ENCODE measurements around the gene SCNN1B.
"Not testable (repeated sequence)": the region's sequence is repeated elsewhere in the genome, so short reads cannot be mapped to it uniquely, and the experiment has no call there.

Gene SCNN1B, protein sequence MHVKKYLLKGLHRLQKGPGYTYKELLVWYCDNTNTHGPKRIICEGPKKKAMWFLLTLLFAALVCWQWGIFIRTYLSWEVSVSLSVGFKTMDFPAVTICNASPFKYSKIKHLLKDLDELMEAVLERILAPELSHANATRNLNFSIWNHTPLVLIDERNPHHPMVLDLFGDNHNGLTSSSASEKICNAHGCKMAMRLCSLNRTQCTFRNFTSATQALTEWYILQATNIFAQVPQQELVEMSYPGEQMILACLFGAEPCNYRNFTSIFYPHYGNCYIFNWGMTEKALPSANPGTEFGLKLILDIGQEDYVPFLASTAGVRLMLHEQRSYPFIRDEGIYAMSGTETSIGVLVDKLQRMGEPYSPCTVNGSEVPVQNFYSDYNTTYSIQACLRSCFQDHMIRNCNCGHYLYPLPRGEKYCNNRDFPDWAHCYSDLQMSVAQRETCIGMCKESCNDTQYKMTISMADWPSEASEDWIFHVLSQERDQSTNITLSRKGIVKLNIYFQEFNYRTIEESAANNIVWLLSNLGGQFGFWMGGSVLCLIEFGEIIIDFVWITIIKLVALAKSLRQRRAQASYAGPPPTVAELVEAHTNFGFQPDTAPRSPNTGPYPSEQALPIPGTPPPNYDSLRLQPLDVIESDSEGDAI
- long read RNA-seq, partial matches to known transcripts: 0 of 1 reads
- long read RNA-seq, other reads (novel, unspliced or antisense): 1 of 1 reads

DNA sequence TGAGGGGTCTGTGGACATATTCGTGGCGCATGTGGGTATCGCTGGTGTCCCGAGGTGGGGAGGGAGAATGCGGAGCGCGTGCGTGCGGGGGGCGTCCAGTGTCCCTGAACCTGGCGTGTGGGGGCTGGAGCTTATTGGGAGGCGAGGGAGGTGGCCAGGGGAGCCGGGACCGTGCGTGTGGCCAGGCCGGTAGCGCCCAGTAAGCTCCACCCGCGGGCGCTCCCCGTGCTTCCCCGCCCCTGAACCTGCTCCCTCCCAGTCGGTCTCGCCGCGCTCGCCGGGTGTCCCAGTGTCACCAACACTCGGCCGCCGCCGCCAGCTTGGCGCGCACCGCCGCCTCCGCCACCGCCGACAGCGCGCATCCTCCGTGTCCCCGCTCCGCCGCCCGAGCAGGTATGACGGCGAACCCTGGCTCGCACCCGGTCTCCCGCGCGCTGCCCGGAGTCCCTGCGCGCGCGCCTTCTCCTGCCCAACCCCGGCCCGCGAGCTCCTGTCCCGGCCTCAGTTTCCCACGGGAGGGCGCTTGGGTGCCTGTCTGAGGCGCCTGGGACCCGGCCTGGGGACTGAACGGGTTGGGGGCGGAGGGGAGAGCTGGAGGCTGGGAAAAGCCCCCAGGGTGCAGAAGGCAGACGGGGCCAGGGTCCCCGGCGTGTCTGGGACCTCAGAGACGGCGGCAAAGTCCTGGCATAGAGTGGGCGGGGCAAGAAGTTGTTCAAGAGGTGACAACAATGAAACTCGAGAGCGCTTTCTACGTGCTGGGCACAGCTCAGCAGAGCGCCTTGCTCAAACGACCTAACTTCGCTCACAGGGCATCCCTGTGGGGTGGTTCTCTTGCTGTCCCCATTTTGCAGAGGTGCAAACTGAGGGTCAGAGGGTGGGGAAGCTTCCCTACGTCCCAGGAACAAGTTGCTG lies at the start of gene SCNN1B:
TSS of gene SCNN1B (plus strand) at position 258 of the 912 bp plus-strand sequence. CDS start 46,298 bp downstream, outside the sequence.
- DNase-seq (ENCODE audit: low read depth in 1 of 2, low spot score in 1 of 2): no peak
- Histone ChIP-seq H3K4me3 (replicated peaks; ENCODE audit: insufficient read depth, low read length) (no peak within 1 kb of the TSS), H3K27me3 (ENCODE audit: insufficient read depth, poor library complexity, severe bottlenecking) (peaks cover 15% of the 10 kb centered on the region), H3K27ac (replicated peaks) (no peak within 1 kb of the TSS)
- no peak for TF ChIP-seq GABPA (IDR thresholded peaks at IDR 0.05; ENCODE audit: low read depth)

DNA sequence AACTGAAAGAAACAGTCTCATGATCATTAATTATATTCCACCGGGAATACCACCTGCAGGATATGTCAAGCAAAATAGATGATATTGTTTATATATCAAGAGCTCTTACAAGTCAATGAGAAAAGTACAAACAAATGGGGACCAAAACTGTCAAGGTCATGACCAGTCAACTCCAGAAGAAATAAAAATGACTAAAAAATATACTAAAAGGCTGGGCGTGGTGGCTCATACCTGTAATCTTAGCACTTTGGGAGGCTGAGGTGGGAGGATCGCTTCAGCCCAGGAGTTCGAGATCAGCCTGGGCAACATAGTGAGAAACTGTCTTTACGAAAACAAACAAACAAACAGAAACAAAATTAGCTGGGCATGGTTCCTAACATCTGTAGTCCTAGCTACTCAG lies 49.8 kb upstream of the SCNN1B start:
- Histone ChIP-seq H3K27me3 (ENCODE audit: insufficient read depth, poor library complexity, severe bottlenecking) (no peaks in the 10 kb centered on the region), H3K27ac (replicated peaks) (no peak overlapping the region), H3K4me3 (replicated peaks; ENCODE audit: insufficient read depth, low read length) (no peak overlapping the region)
- TF ChIP-seq GABPA (IDR thresholded peaks at IDR 0.05; ENCODE audit: low read depth) (no peak), POLR2AphosphoS5 (IDR thresholded peaks at IDR 0.05; ENCODE audit: low read depth) (no peak), SPI1 (IDR thresholded peaks at IDR 0.05; ENCODE audit: borderline replicate concordance, low read depth) (no peak)
- TF ChIP-seq, protein P1, sequence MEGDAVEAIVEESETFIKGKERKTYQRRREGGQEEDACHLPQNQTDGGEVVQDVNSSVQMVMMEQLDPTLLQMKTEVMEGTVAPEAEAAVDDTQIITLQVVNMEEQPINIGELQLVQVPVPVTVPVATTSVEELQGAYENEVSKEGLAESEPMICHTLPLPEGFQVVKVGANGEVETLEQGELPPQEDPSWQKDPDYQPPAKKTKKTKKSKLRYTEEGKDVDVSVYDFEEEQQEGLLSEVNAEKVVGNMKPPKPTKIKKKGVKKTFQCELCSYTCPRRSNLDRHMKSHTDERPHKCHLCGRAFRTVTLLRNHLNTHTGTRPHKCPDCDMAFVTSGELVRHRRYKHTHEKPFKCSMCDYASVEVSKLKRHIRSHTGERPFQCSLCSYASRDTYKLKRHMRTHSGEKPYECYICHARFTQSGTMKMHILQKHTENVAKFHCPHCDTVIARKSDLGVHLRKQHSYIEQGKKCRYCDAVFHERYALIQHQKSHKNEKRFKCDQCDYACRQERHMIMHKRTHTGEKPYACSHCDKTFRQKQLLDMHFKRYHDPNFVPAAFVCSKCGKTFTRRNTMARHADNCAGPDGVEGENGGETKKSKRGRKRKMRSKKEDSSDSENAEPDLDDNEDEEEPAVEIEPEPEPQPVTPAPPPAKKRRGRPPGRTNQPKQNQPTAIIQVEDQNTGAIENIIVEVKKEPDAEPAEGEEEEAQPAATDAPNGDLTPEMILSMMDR (IDR thresholded peaks at IDR 0.05; ENCODE audit: insufficient read depth, low read length): no peak
- TF ChIP-seq, protein P2, sequence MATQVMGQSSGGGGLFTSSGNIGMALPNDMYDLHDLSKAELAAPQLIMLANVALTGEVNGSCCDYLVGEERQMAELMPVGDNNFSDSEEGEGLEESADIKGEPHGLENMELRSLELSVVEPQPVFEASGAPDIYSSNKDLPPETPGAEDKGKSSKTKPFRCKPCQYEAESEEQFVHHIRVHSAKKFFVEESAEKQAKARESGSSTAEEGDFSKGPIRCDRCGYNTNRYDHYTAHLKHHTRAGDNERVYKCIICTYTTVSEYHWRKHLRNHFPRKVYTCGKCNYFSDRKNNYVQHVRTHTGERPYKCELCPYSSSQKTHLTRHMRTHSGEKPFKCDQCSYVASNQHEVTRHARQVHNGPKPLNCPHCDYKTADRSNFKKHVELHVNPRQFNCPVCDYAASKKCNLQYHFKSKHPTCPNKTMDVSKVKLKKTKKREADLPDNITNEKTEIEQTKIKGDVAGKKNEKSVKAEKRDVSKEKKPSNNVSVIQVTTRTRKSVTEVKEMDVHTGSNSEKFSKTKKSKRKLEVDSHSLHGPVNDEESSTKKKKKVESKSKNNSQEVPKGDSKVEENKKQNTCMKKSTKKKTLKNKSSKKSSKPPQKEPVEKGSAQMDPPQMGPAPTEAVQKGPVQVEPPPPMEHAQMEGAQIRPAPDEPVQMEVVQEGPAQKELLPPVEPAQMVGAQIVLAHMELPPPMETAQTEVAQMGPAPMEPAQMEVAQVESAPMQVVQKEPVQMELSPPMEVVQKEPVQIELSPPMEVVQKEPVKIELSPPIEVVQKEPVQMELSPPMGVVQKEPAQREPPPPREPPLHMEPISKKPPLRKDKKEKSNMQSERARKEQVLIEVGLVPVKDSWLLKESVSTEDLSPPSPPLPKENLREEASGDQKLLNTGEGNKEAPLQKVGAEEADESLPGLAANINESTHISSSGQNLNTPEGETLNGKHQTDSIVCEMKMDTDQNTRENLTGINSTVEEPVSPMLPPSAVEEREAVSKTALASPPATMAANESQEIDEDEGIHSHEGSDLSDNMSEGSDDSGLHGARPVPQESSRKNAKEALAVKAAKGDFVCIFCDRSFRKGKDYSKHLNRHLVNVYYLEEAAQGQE (IDR thresholded peaks at IDR 0.05; ENCODE audit: insufficient replicate concordance, low read depth): no peak
- no peak for DNase-seq (ENCODE audit: low read depth in 1 of 2, low spot score in 1 of 2)

DNA sequence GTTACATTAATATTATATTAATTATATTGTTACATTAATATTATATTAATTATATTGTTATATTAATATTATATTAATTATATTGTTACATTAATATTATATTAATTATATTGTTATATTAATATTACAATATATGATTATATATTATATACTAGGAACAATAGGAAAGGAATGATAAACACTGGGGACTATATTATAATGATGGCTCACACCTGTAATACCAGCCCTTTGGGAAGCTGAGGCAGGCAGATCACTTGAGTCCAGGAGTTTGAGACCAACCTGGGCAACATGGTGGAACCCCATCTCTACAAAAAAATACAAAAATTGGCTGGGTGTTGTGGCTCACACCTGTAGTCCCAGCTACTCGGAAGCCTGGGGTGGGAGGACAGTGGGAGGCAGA lies 48.5 kb upstream of the SCNN1B start:
- not testable (repeated sequence) for H3K27me3 ChIP-seq (ENCODE audit: insufficient read depth, poor library complexity, severe bottlenecking); H3K27ac ChIP-seq (replicated peaks); H3K4me3 ChIP-seq (replicated peaks; ENCODE audit: insufficient read depth, low read length); DNase-seq (ENCODE audit: low read depth in 1 of 2, low spot score in 1 of 2)

DNA sequence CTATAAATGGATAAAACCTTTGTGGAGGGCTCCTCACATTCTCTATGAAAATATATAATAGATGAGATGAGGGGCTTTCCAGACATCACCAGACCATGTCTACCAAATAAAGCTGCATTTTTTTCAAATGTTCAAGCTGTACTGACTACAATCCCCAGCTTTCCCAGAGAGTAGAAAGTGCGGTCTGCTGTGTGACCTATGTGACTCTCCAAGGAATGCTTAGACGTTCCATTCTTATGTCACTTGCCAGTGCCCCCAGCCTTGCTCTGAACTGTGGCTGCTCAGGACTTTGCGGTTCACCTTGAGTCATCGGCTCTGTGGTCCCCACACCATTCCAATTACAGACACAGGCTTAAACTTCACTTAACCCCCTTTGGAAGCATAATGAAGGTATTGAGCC lies 47.8 kb upstream of the SCNN1B start:
- TF ChIP-seq GABPA (IDR thresholded peaks at IDR 0.05; ENCODE audit: low read depth) (no peak), POLR2AphosphoS5 (IDR thresholded peaks at IDR 0.05; ENCODE audit: low read depth) (no peak), SPI1 (IDR thresholded peaks at IDR 0.05; ENCODE audit: borderline replicate concordance, low read depth) (no peak)
- TF ChIP-seq, protein P1 (IDR thresholded peaks at IDR 0.05; ENCODE audit: insufficient read depth, low read length): no peak
- TF ChIP-seq, protein P2 (IDR thresholded peaks at IDR 0.05; ENCODE audit: insufficient replicate concordance, low read depth): no peak
- no peak for DNase-seq (ENCODE audit: low read depth in 1 of 2, low spot score in 1 of 2)
- Histone ChIP-seq H3K27me3 (ENCODE audit: insufficient read depth, poor library complexity, severe bottlenecking) (no peaks in the 10 kb centered on the region), H3K27ac (replicated peaks) (no peak overlapping the region), H3K4me3 (replicated peaks; ENCODE audit: insufficient read depth, low read length) (no peak overlapping the region)
